Neural progenitor cell (in vitro differentiated cells): ENCODE data around the gene ZNF512.
"Not testable (repeated sequence)": the region's sequence is repeated elsewhere in the genome, so short reads cannot be mapped to it uniquely, and the experiment has no call there.

Experiments
- EZH2 ChIP-seq: fragments of 200-600 bp; sonication (generic); IDR thresholded peaks from 2 replicates; pipeline ENCODE4 v1.6.1; 2017; ENCODE audit warnings: antibody characterized with exemption, mild to moderate bottlenecking, moderate library complexity
- TF ChIP-seq, protein P1 (sequence below): fragments of 200-600 bp; sonication (generic); IDR thresholded peaks from 2 replicates; pipeline ENCODE4 v1.5.1; 2017; ENCODE audit warnings: antibody characterized with exemption, mild to moderate bottlenecking

DNA sequence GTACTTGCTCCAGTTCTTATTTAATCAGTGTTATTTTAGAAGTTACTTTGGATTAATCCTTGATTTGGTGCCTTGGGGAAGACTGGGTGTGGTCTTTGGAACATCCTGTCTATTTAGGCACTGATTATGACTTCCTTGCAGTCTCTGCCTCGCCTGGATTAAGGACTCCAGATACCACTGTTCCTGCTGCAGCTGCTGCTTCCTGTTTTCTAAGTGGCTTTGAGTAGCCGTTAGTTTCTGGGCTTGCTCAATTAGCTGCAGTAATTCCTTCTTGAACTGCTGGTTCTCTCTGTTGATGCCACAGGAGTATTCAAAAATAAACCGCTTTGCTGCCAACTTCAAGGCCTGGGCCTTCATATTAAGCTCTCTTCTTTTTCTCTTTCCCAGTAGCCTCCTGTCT, 44.1 kb downstream of the ZNF512 start:
- TF ChIP-seq, protein P1, sequence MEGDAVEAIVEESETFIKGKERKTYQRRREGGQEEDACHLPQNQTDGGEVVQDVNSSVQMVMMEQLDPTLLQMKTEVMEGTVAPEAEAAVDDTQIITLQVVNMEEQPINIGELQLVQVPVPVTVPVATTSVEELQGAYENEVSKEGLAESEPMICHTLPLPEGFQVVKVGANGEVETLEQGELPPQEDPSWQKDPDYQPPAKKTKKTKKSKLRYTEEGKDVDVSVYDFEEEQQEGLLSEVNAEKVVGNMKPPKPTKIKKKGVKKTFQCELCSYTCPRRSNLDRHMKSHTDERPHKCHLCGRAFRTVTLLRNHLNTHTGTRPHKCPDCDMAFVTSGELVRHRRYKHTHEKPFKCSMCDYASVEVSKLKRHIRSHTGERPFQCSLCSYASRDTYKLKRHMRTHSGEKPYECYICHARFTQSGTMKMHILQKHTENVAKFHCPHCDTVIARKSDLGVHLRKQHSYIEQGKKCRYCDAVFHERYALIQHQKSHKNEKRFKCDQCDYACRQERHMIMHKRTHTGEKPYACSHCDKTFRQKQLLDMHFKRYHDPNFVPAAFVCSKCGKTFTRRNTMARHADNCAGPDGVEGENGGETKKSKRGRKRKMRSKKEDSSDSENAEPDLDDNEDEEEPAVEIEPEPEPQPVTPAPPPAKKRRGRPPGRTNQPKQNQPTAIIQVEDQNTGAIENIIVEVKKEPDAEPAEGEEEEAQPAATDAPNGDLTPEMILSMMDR, result not testable (repeated sequence)
- not testable (repeated sequence) for TF ChIP-seq EZH2
